ENCODE data around the gene AOPEP.

AOPEP gene

GRCh38 chr9:94987731-94988130 lies 261.2 kb downstream of the AOPEP start:
- Histone ChIP-seq H3K4me3 (ENCODE audit: low read length) (no peak overlapping the region), H3K27me3 (ENCODE audit: control insufficient read depth, insufficient read depth, low read length) (no peaks in the 10 kb centered on the region), H3K9me3 (ENCODE audit: control insufficient read depth, low read length) (no peaks in the 10 kb centered on the region), H3K4me1 (ENCODE audit: control insufficient read depth, insufficient read depth, low read length) (peaks cover 8% of the 10 kb centered on the region), H3K36me3 (ENCODE audit: control insufficient read depth, insufficient read depth, low read length) (no peaks in the 10 kb centered on the region), H3K9ac (ENCODE audit: low read length) (no peak overlapping the region)

GRCh38 chr9:94990897-94991561 lies 264.5 kb downstream of the AOPEP start:
- Histone ChIP-seq H3K4me3 (ENCODE audit: low read length) (no peak overlapping the region), H3K27me3 (ENCODE audit: control insufficient read depth, insufficient read depth, low read length) (no peaks in the 10 kb centered on the region), H3K9me3 (ENCODE audit: control insufficient read depth, low read length) (no peaks in the 10 kb centered on the region), H3K9ac (ENCODE audit: low read length) (no peak overlapping the region), H3K36me3 (ENCODE audit: control insufficient read depth, insufficient read depth, low read length) (no peaks in the 10 kb centered on the region), H3K4me1 (ENCODE audit: control insufficient read depth, insufficient read depth, low read length) (peaks cover 8% of the 10 kb centered on the region)

DNA sequence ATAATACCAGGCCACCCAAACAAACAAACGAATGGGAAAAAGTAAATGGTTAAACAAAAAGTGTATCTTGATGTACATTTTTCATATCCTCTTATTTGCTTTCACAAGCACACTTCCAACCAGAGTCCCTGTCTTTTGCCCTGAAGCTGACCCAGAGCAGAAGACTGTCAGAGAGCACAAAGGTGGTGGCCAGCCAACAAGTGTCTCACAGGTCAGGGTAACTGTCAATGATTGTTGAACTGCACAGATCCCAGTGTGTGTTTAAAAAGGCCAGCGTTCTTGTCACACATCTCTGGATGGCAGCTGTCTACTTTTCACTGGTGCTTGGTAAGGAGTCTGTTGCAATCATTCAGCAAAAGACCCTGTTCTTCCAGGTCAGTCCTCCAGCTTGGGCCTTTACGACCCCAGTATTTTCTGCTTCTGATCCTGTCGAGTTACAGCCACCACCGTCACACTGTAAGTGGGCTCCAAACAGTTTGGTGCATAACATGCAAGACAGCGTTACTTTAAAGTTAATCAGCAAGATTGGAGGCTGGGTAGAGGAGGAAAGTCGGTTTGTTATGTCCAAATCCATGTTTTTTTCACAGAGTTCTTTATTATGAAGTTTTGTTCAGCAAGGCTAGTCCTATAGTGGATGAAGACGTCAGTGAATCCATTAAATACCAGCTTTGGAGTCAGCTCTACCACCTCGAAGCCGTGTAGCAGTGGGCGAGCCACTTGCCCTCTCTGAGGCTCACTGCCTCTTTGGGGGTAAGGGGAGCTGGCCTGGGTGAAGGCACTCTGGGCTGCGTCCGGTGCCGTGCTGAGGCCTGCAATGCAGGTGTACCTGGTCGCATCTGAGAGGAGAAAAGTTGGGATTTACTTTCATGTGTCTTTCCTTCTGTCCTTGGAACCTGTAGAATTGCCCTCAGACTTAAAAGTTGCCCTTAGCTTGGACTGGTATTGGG lies 265.7 kb downstream of the AOPEP start:
- Histone ChIP-seq H3K36me3 (ENCODE audit: control insufficient read depth, insufficient read depth, low read length) (no peaks in the 10 kb centered on the region), H3K4me3 (ENCODE audit: low read length) (no peak overlapping the region), H3K4me1 (ENCODE audit: control insufficient read depth, insufficient read depth, low read length) (peaks cover 13% of the 10 kb centered on the region), H3K27me3 (ENCODE audit: control insufficient read depth, insufficient read depth, low read length) (no peaks in the 10 kb centered on the region), H3K9me3 (ENCODE audit: control insufficient read depth, low read length) (no peaks in the 10 kb centered on the region), H3K9ac (ENCODE audit: low read length) (no peak overlapping the region)

DNA sequence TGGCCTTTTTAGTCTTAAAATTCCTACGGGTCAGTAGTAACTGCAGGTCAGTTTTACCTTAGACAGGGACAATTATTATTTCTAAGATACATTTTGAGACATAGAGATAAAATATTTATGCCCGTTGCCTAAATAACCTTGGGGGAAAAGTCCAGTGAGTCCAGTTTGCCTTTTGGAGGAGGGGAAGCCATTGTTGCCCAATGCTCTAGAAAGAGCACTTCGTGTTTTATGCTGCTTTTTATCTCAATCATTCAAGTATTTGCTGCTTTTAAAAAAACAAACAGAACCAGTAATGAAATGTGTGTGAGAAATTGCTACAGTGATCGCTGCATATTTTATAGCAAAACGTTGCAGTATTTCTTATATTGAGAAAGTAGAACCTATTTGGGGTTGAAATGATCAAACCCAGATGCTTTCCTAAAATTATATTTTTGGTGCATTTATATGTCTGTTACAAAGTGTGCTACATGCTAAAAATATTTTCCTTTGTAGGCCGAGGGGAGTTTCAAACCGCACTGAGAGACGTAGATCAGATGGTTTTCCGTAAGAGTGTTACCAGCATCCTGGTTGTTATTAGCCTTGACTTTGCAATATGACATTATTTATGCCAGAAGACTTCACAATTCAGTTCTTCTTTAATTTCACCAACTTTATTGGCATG lies 266.8 kb downstream of the AOPEP start:
- no peaks in the 10 kb centered on the region for H3K9me3 ChIP-seq (ENCODE audit: control insufficient read depth, low read length)
- peaks cover 13% of the 10 kb centered on the region for H3K4me1 ChIP-seq (ENCODE audit: control insufficient read depth, insufficient read depth, low read length)
- no peak overlapping the region for H3K4me3 ChIP-seq (ENCODE audit: low read length)
- H3K27me3 ChIP-seq (ENCODE audit: control insufficient read depth, insufficient read depth, low read length): no peaks in the 10 kb centered on the region
- H3K9ac ChIP-seq (ENCODE audit: low read length): no peak overlapping the region
- no peaks in the 10 kb centered on the region for H3K36me3 ChIP-seq (ENCODE audit: control insufficient read depth, insufficient read depth, low read length)

- peaks cover 13% of the 10 kb centered on the region for H3K4me1 ChIP-seq (ENCODE audit: control insufficient read depth, insufficient read depth, low read length)
- no peak overlapping the region for H3K4me3 ChIP-seq (ENCODE audit: low read length)
- no peaks in the 10 kb centered on the region for H3K9me3 ChIP-seq (ENCODE audit: control insufficient read depth, low read length)
- no peaks in the 10 kb centered on the region for H3K27me3 ChIP-seq (ENCODE audit: control insufficient read depth, insufficient read depth, low read length)
- no peaks in the 10 kb centered on the region for H3K36me3 ChIP-seq (ENCODE audit: control insufficient read depth, insufficient read depth, low read length)
- H3K9ac ChIP-seq (ENCODE audit: low read length): no peak overlapping the region
Measured at GRCh38 chr9:94993821-94994165, 267.3 kb downstream of the AOPEP start.

DNA sequence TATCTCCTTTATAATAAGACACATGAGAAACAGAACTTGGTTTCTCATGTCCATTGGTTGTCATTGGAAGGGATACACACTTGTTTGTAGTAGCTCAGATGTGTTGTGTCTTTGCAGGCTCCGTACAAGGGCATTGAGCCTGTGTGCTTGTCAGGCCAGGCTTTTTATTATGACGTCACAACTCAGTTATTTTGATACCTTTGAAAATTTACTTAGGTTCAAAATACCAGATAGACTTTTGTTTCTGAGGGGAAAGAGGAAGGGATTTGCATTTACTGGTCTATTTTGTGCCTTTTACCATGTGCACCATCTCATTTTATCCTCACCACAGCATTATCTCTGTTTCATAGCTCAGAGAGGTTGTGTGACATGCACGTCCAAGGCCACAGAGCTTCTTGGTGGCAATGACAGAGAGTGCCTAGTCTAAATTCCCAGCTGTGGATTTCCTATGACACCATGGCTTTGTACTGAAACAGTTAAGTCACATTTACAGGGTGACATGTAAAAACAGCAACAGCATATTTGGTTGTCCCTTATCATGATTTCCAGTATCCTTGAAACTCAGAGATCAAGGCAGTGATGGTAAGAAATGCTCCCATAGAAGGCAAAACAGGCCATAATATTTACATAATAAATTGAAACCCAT lies 268.7 kb downstream of the AOPEP start:
- Histone ChIP-seq H3K27me3 (ENCODE audit: control insufficient read depth, insufficient read depth, low read length) (no peaks in the 10 kb centered on the region), H3K9ac (ENCODE audit: low read length) (no peak overlapping the region), H3K9me3 (ENCODE audit: control insufficient read depth, low read length) (no peaks in the 10 kb centered on the region), H3K36me3 (ENCODE audit: control insufficient read depth, insufficient read depth, low read length) (no peaks in the 10 kb centered on the region), H3K4me1 (ENCODE audit: control insufficient read depth, insufficient read depth, low read length) (peaks cover 13% of the 10 kb centered on the region), H3K4me3 (ENCODE audit: low read length) (no peak overlapping the region)

- no peaks in the 10 kb centered on the region for H3K9me3 ChIP-seq (ENCODE audit: control insufficient read depth, low read length)
- no peaks in the 10 kb centered on the region for H3K36me3 ChIP-seq (ENCODE audit: control insufficient read depth, insufficient read depth, low read length)
- H3K4me3 ChIP-seq (ENCODE audit: low read length): no peak overlapping the region
- H3K4me1 ChIP-seq (ENCODE audit: control insufficient read depth, insufficient read depth, low read length): peaks cover 5% of the 10 kb centered on the region
- no peaks in the 10 kb centered on the region for H3K27me3 ChIP-seq (ENCODE audit: control insufficient read depth, insufficient read depth, low read length)
- no peak overlapping the region for H3K9ac ChIP-seq (ENCODE audit: low read length)
Measured at GRCh38 chr9:94996641-94997040, 270.1 kb downstream of the AOPEP start.

DNA sequence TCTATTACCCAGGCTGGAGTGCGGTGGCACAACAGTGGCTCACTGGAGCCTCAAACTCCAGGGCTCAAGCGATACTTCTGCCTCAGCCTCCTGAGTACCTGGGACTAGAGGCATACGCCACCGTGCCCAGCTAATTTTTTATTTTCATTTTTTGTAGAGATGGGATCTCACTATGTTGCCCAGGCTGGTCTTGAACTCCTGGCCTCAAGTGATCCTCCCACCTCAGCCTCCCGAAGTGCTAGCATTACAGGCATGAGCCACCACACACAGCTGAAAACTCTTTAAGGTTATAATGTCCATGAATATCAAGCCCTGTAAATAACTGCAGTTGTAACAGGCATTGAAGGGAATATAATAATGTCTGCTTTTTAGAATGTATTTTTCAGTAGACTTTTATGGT lies 271.2 kb downstream of the AOPEP start:
- no peaks in the 10 kb centered on the region for H3K36me3 ChIP-seq (ENCODE audit: control insufficient read depth, insufficient read depth, low read length)
- no peak overlapping the region for H3K9ac ChIP-seq (ENCODE audit: low read length)
- H3K27me3 ChIP-seq (ENCODE audit: control insufficient read depth, insufficient read depth, low read length): no peaks in the 10 kb centered on the region
- H3K4me3 ChIP-seq (ENCODE audit: low read length): no peak overlapping the region
- H3K9me3 ChIP-seq (ENCODE audit: control insufficient read depth, low read length): no peaks in the 10 kb centered on the region
- peaks cover 5% of the 10 kb centered on the region for H3K4me1 ChIP-seq (ENCODE audit: control insufficient read depth, insufficient read depth, low read length)

GRCh38 chr9:94999832-95000231 lies 273.3 kb downstream of the AOPEP start:
- H3K9me3 ChIP-seq (ENCODE audit: control insufficient read depth, low read length): no peaks in the 10 kb centered on the region
- no peaks in the 10 kb centered on the region for H3K27me3 ChIP-seq (ENCODE audit: control insufficient read depth, insufficient read depth, low read length)
- no peak overlapping the region for H3K9ac ChIP-seq (ENCODE audit: low read length)
- peaks cover 5% of the 10 kb centered on the region for H3K4me1 ChIP-seq (ENCODE audit: control insufficient read depth, insufficient read depth, low read length)
- no peak overlapping the region for H3K4me3 ChIP-seq (ENCODE audit: low read length)
- no peaks in the 10 kb centered on the region for H3K36me3 ChIP-seq (ENCODE audit: control insufficient read depth, insufficient read depth, low read length)

- Histone ChIP-seq H3K36me3 (ENCODE audit: control insufficient read depth, insufficient read depth, low read length) (no peaks in the 10 kb centered on the region), H3K4me3 (ENCODE audit: low read length) (no peak overlapping the region), H3K27me3 (ENCODE audit: control insufficient read depth, insufficient read depth, low read length) (no peaks in the 10 kb centered on the region), H3K4me1 (ENCODE audit: control insufficient read depth, insufficient read depth, low read length) (peaks cover 5% of the 10 kb centered on the region), H3K9ac (ENCODE audit: low read length) (peak overlapping the region; percentile 5), H3K9me3 (ENCODE audit: control insufficient read depth, low read length) (no peaks in the 10 kb centered on the region)
Measured at GRCh38 chr9:95000821-95001220, 274.3 kb downstream of the AOPEP start.

- H3K27me3 ChIP-seq (ENCODE audit: control insufficient read depth, insufficient read depth, low read length): no peaks in the 10 kb centered on the region
- no peaks in the 10 kb centered on the region for H3K36me3 ChIP-seq (ENCODE audit: control insufficient read depth, insufficient read depth, low read length)
- peaks cover 4% of the 10 kb centered on the region for H3K4me1 ChIP-seq (ENCODE audit: control insufficient read depth, insufficient read depth, low read length)
- H3K9ac ChIP-seq (ENCODE audit: low read length): no peak overlapping the region
- H3K4me3 ChIP-seq (ENCODE audit: low read length): no peak overlapping the region
- H3K9me3 ChIP-seq (ENCODE audit: control insufficient read depth, low read length): no peaks in the 10 kb centered on the region
Measured at GRCh38 chr9:95001720-95002119, 275.2 kb downstream of the AOPEP start.
